Measurements from ENCODE around the gene ALK. TPM values are rescaled to one million over a fixed set of nuclear protein-coding genes. Genes with fewer than 3 reads are reported as not detected.

Gene ALK
- polyA plus RNA-seq, 2 of the 4 experiments (the other 2 are of a cell fraction): not detected

GRCh38 chr2:29855924-29856639 is 65.3 kb downstream of the ALK start:
- POLR2A ChIA-PET: no interaction called here
- H3K4me3 ChIP-seq: no peak overlapping the region
- H3K4me1 ChIP-seq: no peaks in the 10 kb centered on the region
- no peak overlapping the region for H3K27ac ChIP-seq
- ATAC-seq (no peak), FAIRE-seq (no peak), DNase-seq (ENCODE audit: low read depth in 1 of 2, low spot score in 1 of 2) (no peak)
- no peaks in the 10 kb centered on the region for H3K9me3 ChIP-seq
- no peak for TF ChIP-seq HOXB13 (CRISPR knock-in tag; IDR thresholded peaks at IDR 0.05; ENCODE audit: low read depth)
- TF ChIP-seq EP300 (IDR thresholded peaks at IDR 0.05): no peak
- no peak for TF ChIP-seq RNF2 (IDR thresholded peaks at IDR 0.05; ENCODE audit: borderline replicate concordance, low read depth)
- TF ChIP-seq SMC3 (IDR thresholded peaks at IDR 0.05): no peak
- TF ChIP-seq JUN (IDR thresholded peaks at IDR 0.05): no peak
- no peak for TF ChIP-seq ZNF302 (CRISPR knock-in tag; IDR thresholded peaks at IDR 0.05)
- TF ChIP-seq EHF (CRISPR knock-in tag; IDR thresholded peaks at IDR 0.05): no peak
- TF ChIP-seq CTCF (IDR thresholded peaks at IDR 0.05): no peak
- no peak for TF ChIP-seq KDM1A (IDR thresholded peaks at IDR 0.05; ENCODE audit: low read depth)
- no peak for TF ChIP-seq RARB (CRISPR knock-in tag; IDR thresholded peaks at IDR 0.05)
- no peak for TF ChIP-seq MAFK (IDR thresholded peaks at IDR 0.05; ENCODE audit: partially characterized antibody)
- TF ChIP-seq, protein P1, sequence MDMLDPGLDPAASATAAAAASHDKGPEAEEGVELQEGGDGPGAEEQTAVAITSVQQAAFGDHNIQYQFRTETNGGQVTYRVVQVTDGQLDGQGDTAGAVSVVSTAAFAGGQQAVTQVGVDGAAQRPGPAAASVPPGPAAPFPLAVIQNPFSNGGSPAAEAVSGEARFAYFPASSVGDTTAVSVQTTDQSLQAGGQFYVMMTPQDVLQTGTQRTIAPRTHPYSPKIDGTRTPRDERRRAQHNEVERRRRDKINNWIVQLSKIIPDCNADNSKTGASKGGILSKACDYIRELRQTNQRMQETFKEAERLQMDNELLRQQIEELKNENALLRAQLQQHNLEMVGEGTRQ (IDR thresholded peaks at IDR 0.05): no peak
- no peak for TF ChIP-seq EHMT2 (IDR thresholded peaks at IDR 0.05; ENCODE audit: low read depth)
- CTCF ChIA-PET: no interaction called here
- no peak overlapping the region for H3K4me2 ChIP-seq
- 11% methylated on average over 7 of the region's 7 CpGs for WGBS (ENCODE audit: missing lambda C conversion rate)

GRCh38 chr2:29850794-29851193 is 70.6 kb downstream of the ALK start:
- 41% methylated on average over 7 of the region's 7 CpGs for WGBS (ENCODE audit: missing lambda C conversion rate)
- no peak for ATAC-seq
- ChIA-PET CTCF (interaction anchor here (0.9 to 1.9 kb wide), 3 partner anchors 9 to 205 kb away, joined by 3 to 9 read pairs (median 3); no protein-coding TSS in a partner anchor), POLR2A (no interaction called here)
- Histone ChIP-seq H3K4me1 (no peaks in the 10 kb centered on the region), H3K27ac (no peak overlapping the region), H3K4me3 (no peak overlapping the region), H3K9me3 (no peaks in the 10 kb centered on the region), H3K4me2 (no peak overlapping the region)
- no peak for FAIRE-seq
- no peak for TF ChIP-seq POLR2A (IDR thresholded peaks at IDR 0.05; ENCODE audit: low read length)
- DNase-seq (ENCODE audit: low read depth in 1 of 2, low spot score in 1 of 2): no peak

- WGBS (ENCODE audit: missing lambda C conversion rate): 9% methylated on average over 12 of the region's 12 CpGs
- H3K4me3 ChIP-seq: no peak overlapping the region
- no peaks in the 10 kb centered on the region for H3K4me1 ChIP-seq
- H3K9me3 ChIP-seq: no peaks in the 10 kb centered on the region
- no peak overlapping the region for H3K4me2 ChIP-seq
- ChIA-PET POLR2A (no interaction called here), CTCF (interaction anchor here (0.6 to 1.5 kb wide), 3 partner anchors 62 to 540 kb away, joined by 3 to 6 read pairs (median 3); no protein-coding TSS in a partner anchor)
- DNase-seq (ENCODE audit: low read depth in 1 of 2, low spot score in 1 of 2) (no peak), ATAC-seq (no peak), FAIRE-seq (no peak)
- H3K27ac ChIP-seq: no peak overlapping the region
- TF ChIP-seq CBX2 (IDR thresholded peaks at IDR 0.05; ENCODE audit: borderline replicate concordance, low read depth) (no peak), RARB (CRISPR knock-in tag; IDR thresholded peaks at IDR 0.05) (no peak), BCL3 (IDR thresholded peaks at IDR 0.05) (no peak), NR3C1 (IDR thresholded peaks at IDR 0.05) (no peak), TFCP2L1 (CRISPR knock-in tag; IDR thresholded peaks at IDR 0.05) (no peak), CBX8 (IDR thresholded peaks at IDR 0.05) (no peak), EHF (CRISPR knock-in tag; IDR thresholded peaks at IDR 0.05) (no peak), HDAC2 (IDR thresholded peaks at IDR 0.05) (no peak), NFE2L2 (conservative IDR thresholded peaks at IDR 0.05; ENCODE audit: low read length) (no peak), ELK1 (IDR thresholded peaks at IDR 0.05; ENCODE audit: low read depth, low read length) (no peak), SREBF2 (IDR thresholded peaks at IDR 0.05) (no peak), RFX5 (IDR thresholded peaks at IDR 0.05) (no peak)
- TF ChIP-seq, protein P2, sequence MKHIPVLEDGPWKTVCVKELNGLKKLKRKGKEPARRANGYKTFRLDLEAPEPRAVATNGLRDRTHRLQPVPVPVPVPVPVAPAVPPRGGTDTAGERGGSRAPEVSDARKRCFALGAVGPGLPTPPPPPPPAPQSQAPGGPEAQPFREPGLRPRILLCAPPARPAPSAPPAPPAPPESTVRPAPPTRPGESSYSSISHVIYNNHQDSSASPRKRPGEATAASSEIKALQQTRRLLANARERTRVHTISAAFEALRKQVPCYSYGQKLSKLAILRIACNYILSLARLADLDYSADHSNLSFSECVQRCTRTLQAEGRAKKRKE (CRISPR knock-in tag; IDR thresholded peaks at IDR 0.05; ENCODE audit: low read depth): no peak
These were observed 72.6 kb downstream of the ALK start for GRCh38 chr2:29848566-29849310.

Measured in A549 (cell line).